HG03175 (cell line): ENCODE measurements around the gene MAN1A1.

Experiments used
- ATAC-seq: cut with Tn5 transposase; IDR thresholded peaks from one replicate; pipeline ENCODE4 v1.9.1; 2021; ENCODE audit warnings: mild to moderate bottlenecking, moderate library complexity; ENCODE audit not compliant: unreplicated experiment

The MAN1A1 gene

DNA sequence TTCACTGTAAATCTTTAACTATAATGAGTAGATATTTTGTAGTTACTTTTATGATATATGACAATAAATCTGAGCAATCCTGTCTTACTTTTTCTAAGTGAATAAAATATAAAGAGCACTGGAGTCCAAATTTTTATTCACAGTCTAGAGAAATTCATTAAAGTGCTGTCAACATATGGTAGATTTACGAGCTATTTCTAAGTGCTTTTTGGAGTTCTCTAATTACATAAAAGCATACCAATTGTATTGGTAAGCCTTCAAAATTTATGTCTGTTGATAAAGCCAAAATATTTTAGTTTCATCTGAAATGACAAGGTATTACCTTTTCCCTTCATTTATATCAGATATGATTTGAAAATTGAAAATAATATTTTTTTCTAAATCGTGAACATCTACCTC is 75.4 kb downstream of the MAN1A1 start:
- ATAC-seq = no peak

DNA sequence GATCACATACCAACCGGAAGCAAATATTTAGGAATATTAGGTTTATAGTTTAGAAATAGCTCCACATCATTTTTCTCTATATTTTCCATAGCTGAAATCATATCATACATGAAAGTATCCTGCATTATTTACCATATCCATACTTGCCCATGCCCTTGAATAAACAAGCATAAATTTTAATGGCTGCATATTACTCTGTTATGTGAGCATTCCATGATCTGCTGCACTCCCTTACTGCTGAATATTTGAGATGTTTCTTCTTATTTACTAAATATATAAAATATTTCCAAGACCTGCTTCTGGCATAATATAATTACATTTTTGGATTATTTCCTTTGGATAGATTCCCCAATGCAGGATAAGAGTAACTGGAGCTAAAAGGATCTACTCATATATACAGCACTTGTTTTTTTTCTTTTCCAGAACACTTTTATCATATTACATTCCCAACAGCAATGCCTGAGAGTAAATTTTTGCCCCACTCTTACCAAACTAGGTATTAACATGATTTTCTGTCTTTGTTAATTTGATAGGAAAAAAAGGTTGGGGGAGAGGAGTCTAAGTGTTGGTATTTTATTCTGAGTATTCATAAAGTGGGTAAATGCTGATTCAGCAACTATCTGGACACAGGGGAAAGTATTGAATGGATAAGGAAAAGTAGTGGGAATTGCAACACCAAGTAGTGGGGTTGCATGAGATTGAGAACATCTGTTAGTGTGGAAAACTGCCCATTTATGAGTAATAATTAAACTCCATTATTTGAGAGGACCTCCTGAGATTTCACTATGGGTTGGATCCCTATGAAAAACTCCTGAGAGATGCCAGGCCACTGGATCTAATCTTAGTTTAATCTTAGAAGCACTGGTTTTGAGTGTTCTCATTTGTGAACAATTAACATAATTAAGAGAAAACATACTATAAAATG is 76.0 kb downstream of the MAN1A1 start:
- no peak for ATAC-seq

DNA sequence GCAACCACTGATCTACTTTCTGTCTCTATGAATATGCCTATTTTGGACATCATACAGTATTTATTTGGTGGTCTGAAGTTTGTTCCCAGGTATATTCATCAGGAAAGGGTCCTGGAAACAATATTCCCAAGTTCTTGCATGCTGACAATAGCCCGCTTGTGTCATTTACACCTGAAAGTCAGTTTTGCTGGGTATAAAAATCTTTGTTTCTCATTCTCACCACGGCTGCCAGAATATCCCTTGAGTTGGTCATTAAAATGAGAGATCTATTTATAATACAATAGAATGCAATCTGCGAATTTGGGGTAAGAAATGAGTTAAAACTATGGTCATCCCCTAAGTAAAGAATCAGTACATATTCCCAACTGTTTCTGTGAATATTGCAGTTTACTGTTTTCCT is 79.0 kb downstream of the MAN1A1 start:
- no peak for ATAC-seq

DNA sequence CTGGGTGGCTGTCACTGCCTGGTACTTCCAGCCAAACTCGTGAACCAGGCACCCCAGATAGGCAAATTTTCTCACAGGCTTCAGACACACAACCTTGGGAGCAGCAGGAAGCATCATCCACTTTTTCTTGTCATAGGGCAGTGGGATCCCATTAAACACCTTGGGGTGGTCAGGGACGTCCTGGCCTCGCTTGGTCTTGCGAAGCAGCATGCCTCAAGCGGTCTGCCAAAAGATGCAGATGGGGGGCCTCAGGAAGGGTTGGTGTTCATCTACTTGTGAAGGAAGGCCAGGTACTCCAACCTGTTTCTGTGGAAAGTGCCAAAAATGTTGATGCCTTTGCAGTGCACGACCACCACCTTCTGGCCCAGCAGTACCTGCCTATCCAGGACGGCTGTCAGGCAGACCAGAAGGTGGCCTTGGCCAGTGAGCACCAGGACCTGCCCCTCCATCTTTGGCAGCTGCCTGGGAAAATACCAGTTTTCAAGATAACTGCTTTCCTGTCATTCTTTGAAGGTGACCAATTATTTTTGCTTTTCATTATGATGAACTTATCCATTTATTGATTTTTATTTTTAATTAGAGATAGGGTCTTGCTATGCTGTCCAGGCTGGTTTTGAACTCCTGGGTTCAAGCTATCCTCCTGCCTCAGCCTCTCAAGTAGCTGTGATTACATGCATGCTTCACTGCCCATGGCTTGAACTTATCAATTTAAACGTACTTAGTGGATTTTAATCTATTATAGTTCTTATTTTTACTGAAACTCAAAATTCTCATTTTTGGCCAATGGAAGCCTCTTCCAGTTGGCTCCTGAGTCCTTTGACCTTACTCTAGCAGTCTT is 80.1 kb downstream of the MAN1A1 start:
- ATAC-seq = no peak

DNA sequence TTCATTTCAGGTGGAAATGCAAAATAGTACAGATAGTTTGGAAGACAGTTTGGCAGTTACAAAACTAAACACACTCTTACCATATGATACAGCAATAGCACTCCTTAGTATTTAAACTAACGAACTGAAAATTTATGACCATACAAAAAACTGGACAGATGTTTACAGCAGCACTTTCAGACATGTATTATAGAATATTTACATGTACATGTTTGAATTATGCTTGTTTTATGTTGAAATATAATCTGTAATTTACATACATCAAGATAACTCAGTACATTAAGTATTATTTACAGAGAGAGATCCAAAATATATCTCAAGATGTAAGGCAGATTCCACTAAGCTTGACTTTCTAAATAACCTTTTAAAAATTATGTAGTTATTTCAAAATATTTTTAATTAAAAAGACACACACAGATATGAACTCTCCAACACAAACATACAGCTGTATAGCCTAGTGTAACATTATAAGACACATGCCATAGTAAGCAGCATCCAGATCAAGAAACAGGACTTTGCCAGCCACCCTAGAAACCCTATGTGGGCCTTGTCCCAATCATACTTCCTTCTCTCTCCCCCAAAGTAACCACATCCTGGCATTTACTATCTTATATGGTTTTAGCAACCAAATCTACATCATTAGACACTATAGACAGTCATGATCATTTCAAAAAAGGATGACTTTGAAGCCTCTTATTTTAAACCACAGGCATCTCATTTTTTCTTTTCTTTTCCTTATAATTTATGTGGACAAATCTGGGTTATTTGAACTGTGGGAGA is 82.2 kb downstream of the MAN1A1 start:
- ATAC-seq = no peak

DNA sequence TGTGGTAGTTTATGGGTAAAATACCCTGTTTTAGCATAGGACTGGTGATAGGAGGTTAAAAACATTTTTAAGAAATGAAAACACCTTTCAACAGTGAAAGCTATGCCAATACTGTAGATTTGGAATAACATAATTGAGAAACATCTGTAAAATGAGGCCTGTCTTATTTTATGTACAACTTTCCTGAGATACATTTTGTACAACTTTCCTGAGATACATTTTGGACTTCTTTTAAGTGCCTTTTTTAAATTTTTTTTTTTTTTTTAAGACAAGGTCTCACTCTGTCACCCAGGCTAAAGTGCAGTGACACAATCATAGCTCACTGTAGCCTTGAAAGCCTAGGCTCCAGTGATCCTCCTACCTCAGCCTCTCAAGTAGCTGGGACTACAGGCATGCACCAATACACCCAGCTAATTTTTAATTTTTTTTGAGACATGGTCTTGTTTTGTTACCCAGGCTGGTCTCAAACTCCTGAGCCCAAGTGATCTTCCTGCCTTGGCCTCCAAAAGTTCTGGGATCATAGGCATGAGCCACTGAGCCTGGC is 84.6 kb downstream of the MAN1A1 start:
- no peak for ATAC-seq

DNA sequence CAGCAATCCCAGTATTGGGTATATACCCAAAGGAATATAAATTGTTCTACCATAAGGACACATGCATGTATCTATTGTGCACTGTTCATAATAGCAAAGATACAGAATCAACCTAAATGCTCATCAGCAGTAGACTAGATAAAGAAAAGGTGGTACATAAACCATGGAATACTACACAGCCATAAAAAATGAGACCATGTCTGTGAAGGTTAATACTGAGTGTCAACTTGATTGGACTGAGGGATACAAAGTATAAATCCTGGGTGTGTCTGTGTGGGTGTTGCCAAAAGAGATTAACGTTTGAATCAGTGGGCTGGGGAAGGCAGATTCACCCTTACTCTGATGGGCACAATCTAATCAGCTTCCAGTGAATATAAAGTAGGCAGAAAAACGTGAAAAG is 86.9 kb downstream of the MAN1A1 start:
- ATAC-seq = no peak

DNA sequence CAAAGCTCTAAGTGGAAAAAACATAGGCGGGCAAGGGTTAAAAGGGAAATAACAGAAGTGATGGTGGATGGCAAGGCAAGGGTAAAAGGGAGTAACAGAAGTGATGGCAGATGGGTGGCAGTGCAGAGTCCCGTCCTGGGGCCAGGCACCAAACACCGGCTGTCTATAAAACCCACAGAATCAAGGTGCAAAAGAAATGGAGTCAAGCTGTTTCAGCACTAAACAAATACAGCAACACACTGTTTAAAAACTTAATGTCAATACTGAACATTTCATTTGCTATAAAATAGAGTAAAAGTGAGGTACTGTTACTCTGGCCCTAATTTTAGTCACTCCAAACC is 87.6 kb downstream of the MAN1A1 start:
- ATAC-seq = no peak

DNA sequence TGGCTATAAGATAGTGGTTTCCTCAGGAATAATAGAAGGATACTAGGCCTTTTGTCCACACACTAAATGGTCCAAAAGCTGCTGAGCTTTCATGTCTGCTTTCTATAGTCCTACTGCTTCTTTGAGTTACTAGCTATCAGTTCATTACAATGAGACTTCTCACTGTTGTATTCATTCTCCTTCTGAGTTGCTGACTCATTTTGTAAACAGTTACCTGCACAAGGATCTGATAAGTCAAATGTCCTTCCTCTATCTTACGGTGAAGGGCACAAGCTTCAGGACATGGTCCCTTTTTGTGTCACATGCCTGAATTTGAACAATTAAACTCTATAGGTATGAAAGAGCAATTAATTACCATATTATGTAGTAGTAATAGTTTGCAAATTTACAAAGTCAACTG is 90.5 kb downstream of the MAN1A1 start:
- ATAC-seq = no peak

DNA sequence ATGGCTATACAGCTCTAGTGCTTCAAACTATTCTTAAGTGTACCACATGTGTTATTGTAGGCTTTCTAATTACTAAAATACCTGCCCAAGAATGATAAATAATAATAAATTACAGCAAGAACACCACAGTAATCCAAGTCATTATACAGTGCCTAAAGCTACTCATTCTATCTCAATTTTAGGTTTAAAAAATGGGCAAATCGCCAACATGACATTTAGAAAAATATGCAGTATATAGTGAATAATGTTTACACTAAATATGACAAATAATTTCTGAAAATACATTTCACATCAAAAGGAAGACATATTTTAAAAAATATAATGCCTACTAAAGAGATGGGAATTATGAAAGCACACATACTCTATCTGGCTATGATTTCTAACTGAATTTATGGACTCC is 91.8 kb downstream of the MAN1A1 start:
- ATAC-seq = no peak

DNA sequence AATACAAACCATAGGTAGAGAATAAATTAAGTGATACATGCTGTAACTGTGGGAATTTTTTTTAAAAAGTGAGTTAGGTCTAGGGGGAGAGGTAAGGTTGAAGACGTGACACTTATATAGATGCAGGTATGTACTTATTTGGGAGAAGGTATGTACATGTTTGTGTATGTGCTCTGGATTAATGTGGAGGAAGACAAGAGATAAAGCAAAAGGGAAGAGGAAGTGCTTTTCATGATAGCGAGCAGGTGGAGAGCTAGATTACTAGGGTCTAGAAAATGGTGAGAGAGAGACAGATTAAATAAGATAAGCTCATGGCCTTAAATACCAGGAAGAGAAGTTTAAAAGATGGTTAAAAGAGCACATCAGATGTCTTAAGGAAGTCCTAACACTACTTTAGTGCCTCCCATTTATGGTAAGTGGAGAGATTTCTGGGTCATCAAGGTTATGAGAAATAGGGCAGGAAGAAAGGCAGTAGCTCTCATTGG is 92.5 kb downstream of the MAN1A1 start:
- ATAC-seq = no peak

DNA sequence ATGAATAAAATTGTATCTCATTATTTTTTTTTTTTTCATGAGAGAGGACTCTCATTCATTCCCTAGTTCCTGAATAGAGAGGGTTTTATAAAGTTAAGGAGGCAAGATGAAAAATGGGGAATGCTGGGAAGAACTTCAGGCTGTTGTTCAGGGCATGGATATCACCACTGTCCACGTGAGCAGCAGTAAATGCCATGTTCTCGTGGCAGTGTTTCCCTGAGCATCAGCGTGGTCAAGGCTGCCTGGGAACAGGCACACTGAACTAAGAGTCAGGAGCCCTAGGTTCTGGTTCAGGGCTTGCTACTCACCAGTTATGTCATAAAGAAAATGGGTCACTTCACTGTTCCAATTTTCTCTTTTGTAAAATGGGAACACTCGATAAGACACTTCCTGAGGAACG is 93.2 kb downstream of the MAN1A1 start:
- no peak for ATAC-seq

DNA sequence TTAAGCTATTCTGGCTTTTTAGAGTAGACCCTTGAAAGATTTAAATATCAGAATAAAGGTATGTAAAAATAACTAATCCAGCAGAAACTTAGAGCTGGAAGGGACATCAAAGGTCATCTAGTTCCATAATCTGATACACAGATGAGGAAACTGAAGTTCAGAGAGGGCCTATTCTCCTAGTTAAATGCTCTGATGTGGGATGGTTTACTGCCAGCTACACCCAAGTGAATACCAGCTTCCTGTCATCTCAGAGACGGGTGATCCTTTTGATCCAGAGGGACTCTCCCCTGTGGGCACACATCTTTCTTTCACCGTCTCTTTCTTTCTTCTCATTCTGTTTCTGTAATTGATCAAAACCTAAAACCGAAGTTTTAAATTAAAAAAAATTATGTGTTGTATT is 94.1 kb downstream of the MAN1A1 start:
- no peak for ATAC-seq

DNA sequence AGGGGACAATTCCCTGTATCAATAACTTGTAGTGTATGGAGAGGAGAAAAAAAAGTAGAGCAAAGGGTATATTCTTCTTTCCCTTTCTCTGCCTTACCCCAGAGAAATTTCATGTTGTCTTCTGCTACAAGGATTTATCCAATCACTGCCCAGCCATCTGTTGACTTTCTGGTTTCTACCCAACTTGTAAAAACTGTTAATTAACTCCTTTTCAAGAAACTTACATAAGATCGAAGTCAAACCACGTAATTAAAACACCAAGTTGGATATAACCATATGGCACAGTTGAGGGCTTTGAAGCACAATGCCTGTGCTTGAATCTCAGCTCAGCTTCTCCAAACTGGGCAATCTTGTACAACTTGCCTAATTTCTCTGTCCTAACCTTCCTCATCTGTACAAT is 99.5 kb downstream of the MAN1A1 start:
- no peak for ATAC-seq

DNA sequence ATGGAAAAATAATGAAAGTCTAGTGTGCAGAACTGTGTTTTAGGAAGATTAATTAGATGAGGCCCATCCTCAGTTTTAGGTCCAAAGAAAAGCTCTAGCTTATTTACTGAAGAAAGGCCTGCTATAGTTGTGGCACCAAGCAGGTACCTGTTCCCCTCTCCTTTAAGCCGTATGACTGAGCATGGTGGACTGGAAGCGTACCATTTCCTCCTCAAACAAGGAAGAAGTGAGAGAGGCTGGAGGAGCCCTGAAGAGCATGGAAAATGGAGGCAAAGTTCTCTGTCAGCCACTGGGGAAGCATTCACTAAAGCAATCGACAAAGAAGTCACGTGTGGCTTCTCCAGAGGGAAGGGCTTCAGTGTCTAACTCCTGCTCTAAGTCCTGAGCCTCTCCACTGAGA is 100.2 kb downstream of the MAN1A1 start:
- no peak for ATAC-seq

DNA sequence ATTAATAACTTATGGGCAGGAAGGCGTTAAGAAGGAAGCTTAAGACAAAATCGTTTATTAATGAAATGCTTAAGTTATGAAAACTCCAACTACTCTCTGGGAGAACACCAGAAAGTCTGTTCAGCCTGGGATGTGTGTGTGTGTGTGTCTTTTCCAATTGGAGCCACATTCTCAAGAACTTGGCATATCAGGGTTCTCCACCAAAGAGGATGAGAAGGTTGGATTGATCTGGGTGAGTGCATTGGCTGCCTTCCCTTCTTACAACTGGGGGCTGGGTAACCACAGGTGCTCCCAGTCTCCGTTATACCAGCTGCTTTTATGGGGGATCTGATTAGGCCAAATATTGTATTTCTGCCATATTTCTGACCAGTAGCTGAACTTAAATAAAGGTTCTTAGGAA is 102.1 kb downstream of the MAN1A1 start:
- no peak for ATAC-seq

DNA sequence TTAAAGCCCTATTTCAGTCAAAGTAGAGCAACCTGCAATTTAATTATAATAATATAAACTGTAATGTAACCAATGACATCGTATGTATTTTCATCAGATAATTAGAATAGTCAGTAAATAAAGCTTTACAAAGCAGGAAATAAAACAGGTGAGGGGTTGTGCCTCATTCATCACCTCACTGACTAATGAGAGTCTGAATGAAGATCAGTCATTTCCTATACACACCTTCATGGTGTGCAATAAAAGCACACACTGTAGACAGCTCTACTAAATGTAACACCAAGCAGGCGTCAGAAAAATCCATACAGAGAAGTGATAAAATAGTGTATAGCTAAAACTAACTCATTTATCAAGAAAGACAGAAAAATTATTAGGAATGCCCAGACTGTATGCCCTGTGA is 105.9 kb downstream of the MAN1A1 start:
- no peak for ATAC-seq

DNA sequence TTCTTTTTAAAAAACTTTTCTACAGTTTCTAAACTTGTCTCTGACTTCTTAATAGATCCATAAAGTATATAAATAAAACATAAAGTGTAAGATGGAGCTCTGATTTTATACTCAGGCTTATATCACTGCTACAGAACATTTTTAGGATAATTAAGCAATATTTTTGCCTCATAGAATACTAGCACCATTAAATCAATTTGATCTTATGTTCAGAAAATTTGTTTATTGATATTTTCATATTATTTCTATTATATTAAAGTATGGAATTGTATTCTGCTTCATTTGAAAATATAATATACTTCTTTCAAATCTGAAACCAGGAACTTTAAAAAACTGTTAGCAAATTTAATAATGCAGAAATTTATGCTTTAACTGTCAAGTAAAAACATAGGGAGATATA is 106.5 kb downstream of the MAN1A1 start:
- ATAC-seq = no peak

DNA sequence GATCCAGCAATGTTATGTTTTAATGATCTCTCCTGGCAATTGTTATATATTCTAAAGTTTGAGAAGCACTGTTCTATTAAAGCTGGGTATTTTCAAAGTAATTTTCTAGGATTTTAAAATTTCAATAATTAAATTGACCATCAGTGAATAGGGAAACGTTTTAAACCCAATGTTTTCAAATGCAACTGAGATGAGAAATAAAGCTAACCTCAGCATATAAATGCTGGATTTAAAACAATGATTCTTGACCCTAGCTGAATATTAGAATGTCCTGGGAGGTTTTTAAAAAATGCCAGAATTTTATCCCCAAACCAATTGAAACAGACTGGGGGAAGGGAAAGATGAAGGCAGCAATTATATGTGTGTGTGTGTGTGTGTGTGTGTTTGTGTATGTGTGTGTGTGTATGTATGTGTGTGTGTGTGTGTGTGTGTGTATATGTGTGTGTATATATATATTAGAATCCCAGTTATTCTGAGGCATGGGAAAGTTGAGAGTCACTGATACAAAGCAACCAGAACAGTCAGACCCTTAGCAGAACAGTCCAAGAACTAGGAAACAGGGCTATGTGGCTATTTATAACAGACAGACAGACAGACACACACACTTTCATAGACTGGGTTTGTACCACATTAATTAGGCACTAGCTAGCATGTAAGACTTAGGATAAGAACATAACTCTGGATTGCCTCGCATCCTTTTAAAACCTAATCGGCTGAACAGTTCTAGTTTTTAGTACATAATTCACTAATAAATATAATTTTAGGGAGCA is 107.8 kb downstream of the MAN1A1 start:
- ATAC-seq = no peak

DNA sequence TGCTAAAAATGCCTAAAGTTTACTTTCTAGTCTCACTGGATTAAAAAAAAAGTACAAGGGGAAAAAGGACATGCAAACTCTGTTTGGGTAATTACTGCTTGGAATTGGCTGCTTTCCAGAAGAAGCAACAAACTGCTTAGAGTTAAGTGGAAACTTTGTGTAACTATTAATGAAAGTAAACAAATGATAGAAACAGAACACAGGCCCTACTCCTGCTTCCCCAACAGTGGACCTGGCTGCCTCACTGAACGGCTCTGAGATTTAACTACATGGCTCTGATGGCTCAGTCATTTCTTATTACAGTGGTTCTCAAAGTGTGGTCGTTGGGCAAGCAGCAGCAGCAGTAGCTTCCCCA is 108.5 kb downstream of the MAN1A1 start:
- peak; percentile 78 for ATAC-seq
